HEK293T (cell line): ENCODE results near the gene TREML4.

ENCODE experiments used
- FOXM1 ChIP-seq: fragments of 450-650 bp; IDR thresholded peaks from 2 replicates; pipeline ENCODE4 v1.6.1; 2017; ENCODE audit warnings: mild to moderate bottlenecking, borderline replicate concordance
- TARDBP ChIP-seq: fragments of 450-650 bp; IDR thresholded peaks from 2 replicates; pipeline ENCODE4 v1.6.1; 2016

DNA sequence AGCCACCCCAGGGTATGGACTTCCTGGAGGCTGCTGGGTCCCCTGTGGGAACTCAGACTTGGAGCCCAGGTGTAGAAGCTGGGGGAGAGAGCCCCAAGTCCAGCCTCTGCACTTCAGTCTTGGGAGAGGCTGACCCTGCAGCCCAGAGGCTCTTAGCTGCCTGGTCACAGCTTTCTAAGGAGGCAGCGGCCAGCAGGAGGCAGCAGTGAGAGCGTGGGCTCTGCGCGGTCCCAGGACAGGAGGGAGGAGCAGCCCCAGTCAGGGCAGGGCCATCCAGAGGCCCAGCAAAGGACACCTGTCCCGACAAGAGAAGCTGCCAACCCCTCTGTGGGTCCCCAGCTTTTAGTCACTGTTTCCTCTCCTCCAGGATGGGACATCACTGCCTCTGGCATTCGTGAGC, 36.6 kb upstream of the TREML4 start:
- TF ChIP-seq TARDBP = no peak
- no peak for TF ChIP-seq FOXM1
